HepG2 (cell line): ENCODE results near the gene CYSTM1. TPM values are rescaled to one million over a fixed set of nuclear protein-coding genes. Genes with fewer than 3 reads are reported as not detected.

Experiments used
- ATAC-seq: fragments of 200-7000 bp; cut with Tn5 transposase; 3 replicates; pipeline ENCODE4 v1.9.1; 2020; ENCODE audit warnings: mild to moderate bottlenecking, moderate library complexity
- BruUV-seq: library from RNA; stranded (reverse); fragments of 400-500 nt; replicated peaks from 2 replicates; lab custom pipeline; 2021; lab: Mats Ljungman, UMichigan
- CTCF ChIA-PET: fragments of 300-600 bp; formaldehyde crosslinking; extraction: SDS; loops from one replicate; lab custom pipeline; 2021; ENCODE audit warnings: low total read pairs, inconsistent platforms, low intra/inter-chr PET ratio; lab: Yijun Ruan, JAX
- POLR2A ChIA-PET: fragments of 350-600 bp; sonication (Branson Sonifier 250); formaldehyde crosslinking; loops from one replicate; lab custom pipeline; 2020; ENCODE audit warnings: antibody characterized with exemption, inconsistent platforms; lab: Yijun Ruan, JAX
- DNase-seq: peaks from one replicate; pipeline ENCODE4 v3.0.0-alpha.2; 2015; ENCODE audit warnings: low spot score
- FAIRE-seq: peaks from 3 replicates; lab custom pipeline; 2011; peaks lifted over from hg19 to GRCh38; lab: Jason Lieb, UNC
- H2AFZ ChIP-seq: one replicate; pipeline ENCODE4 v1.6.1; 2011; ENCODE audit warnings: low read length, inconsistent platforms
- H3K27ac ChIP-seq: fragments of 300-600 bp; 3 replicates; pipeline ENCODE4 v1.8.0; 2011; ENCODE audit warnings: mixed run types, mild to moderate bottlenecking, mixed read lengths, low read length, inconsistent platforms; ENCODE audit not compliant: insufficient read depth; ENCODE audit errors: extremely low read length
- H3K27me3 ChIP-seq, 2 experiments: fragments of 200-600 bp in 1 of 2; 2 replicates in 1 of 2; 3 replicates in 1 of 2; pipeline versions ENCODE4 v1.6.0 to v1.8.0; 2011; ENCODE audit warnings: low read length in 2 of 2, mild to moderate bottlenecking in 2 of 2, moderate library complexity in 2 of 2, inconsistent platforms in 1 of 2; ENCODE audit not compliant: insufficient read depth in 2 of 2, control insufficient read depth in 1 of 2
- H3K36me3 ChIP-seq, 2 experiments: fragments of 200-600 bp in 1 of 2; replicated peaks in 1 of 2; 2 replicates in 1 of 2; 3 replicates in 1 of 2; pipeline versions ENCODE4 v1.5.1 to v1.8.0; 2011; ENCODE audit warnings: low read length in 2 of 2, inconsistent platforms in 1 of 2; ENCODE audit not compliant: insufficient read depth in 2 of 2, control insufficient read depth in 1 of 2
- H3K4me1 ChIP-seq: 2 replicates; pipeline ENCODE4 v1.5.1; 2012; ENCODE audit warnings: low read length, inconsistent platforms; ENCODE audit not compliant: insufficient read depth
- H3K4me2 ChIP-seq: 2 replicates; pipeline ENCODE4 v1.6.0; 2011; ENCODE audit warnings: low read depth, low read length, inconsistent platforms
- H3K4me3 ChIP-seq, 3 experiments: fragments of 200-600 bp in 1 of 3; sonication (generic), shearing (Covaris generic) in 1 of 3; replicated peaks in 1 of 3; 2 replicates each; pipeline ENCODE4 v1.5.1; 2011 to 2016; ENCODE audit warnings: low read length in 3 of 3, inconsistent platforms in 2 of 3, low read depth in 2 of 3, mild to moderate bottlenecking in 2 of 3, control low read depth in 1 of 3, mixed read lengths in 1 of 3; ENCODE audit not compliant: insufficient read depth in 1 of 3
- H3K79me2 ChIP-seq: one replicate; pipeline ENCODE4 v1.6.1; 2011; ENCODE audit warnings: low read length, inconsistent platforms; ENCODE audit not compliant: insufficient read depth
- H3K9ac ChIP-seq: 2 replicates; pipeline ENCODE4 v1.6.0; 2011; ENCODE audit warnings: mild to moderate bottlenecking, low read depth, low read length, inconsistent platforms; ENCODE audit not compliant: insufficient read depth
- H3K9me3 ChIP-seq: 2 replicates; pipeline ENCODE4 v1.5.1; 2012; ENCODE audit warnings: mild to moderate bottlenecking, low read length
- H4K20me1 ChIP-seq: 2 replicates; pipeline ENCODE4 v1.6.0; 2011; ENCODE audit warnings: inconsistent platforms, mild to moderate bottlenecking, low read length, moderate library complexity; ENCODE audit not compliant: insufficient read depth
- HES4 ChIP-seq: sonication (generic); formaldehyde crosslinking; IDR thresholded peaks from 2 replicates; pipeline ENCODE4 v1.9.0; 2021; ENCODE audit warnings: mild to moderate bottlenecking, missing genetic modification reagents, borderline replicate concordance
- MTF1 ChIP-seq: sonication (generic); formaldehyde crosslinking; IDR thresholded peaks from 2 replicates; pipeline ENCODE4 v1.5.0; 2020; ENCODE audit warnings: missing genetic modification reagents
- RAD21 ChIP-seq: fragments of 450-650 bp; formaldehyde crosslinking; IDR thresholded peaks from 2 replicates; pipeline ENCODE4 v1.5.0; 2020; ENCODE audit warnings: mild to moderate bottlenecking
- TCF7 ChIP-seq: sonication (generic); IDR thresholded peaks from 2 replicates; pipeline ENCODE4 v1.6.1; 2016; ENCODE audit warnings: antibody characterized with exemption, low read depth
- U2AF2 ChIP-seq: fragments of 200-400 bp; formaldehyde crosslinking; IDR thresholded peaks from 2 replicates; pipeline ENCODE4 v1.6.1; 2017; ENCODE audit warnings: low read depth, mild to moderate bottlenecking, low read length
- ZNF430 ChIP-seq: sonication (generic); formaldehyde crosslinking; IDR thresholded peaks from 2 replicates; pipeline ENCODE4 v1.9.0; 2021; ENCODE audit warnings: mild to moderate bottlenecking, missing genetic modification reagents
- ZNF44 ChIP-seq: sonication (generic); formaldehyde crosslinking; IDR thresholded peaks from 2 replicates; pipeline ENCODE4 v1.5.1; 2020; ENCODE audit warnings: mild to moderate bottlenecking, missing genetic modification reagents
- WGBS: methylation state at CpG from one replicate; pipeline ENCODE4 v1.1.6; 2017; ENCODE audit warnings: low lambda C conversion rate; 5-methylcytosine and 5-hydroxymethylcytosine counted together
- in situ Hi-C: cut with HindIII; loops from 2 replicates; pipeline ENCODE4 v1.10.0; 2017; ENCODE audit warnings: low pct_unique_long_range_greater_than_20kb; ENCODE audit not compliant: extremely low pct_ligation_motif_present
- intact Hi-C: fragments of 100-400 bp; cut with micrococcal nuclease; formaldehyde crosslinking; loops from one replicate; pipeline ENCODE4 v1.10.0; 2022; ENCODE audit not compliant: unreplicated experiment
- polyA plus RNA-seq, 8 experiments: library from polyadenylated mRNA; depleted of rRNA in 3 of 8; stranded (reverse) in 7 of 8; unstranded in 1 of 8; fragments of >200 nt; fragmentation: Illumina TruSeq in 4 of 8; extraction: Trizol in 4 of 8; gene quantifications; 2 replicates each; pipeline versions ENCODE4 v1.2.1 to v1.2.3, GENCODE V29; 2011 to 2016; ENCODE audit warnings: low read depth in 4 of 8, missing spikeins in 1 of 8, mixed read lengths in 1 of 8; ENCODE audit not compliant: insufficient read depth in 1 of 8
- total RNA-seq, 5 experiments: library from RNA; depleted of rRNA; stranded (reverse); fragments of >200 nt; fragmentation: Illumina TruSeq; extraction: Trizol; gene quantifications; 2 replicates each; pipeline ENCODE4 v1.2.3, GENCODE V29; 2016; ENCODE audit warnings: low read depth in 1 of 5
- TF ChIP-seq, protein P1 (sequence below): sonication (generic); formaldehyde crosslinking; IDR thresholded peaks from 2 replicates; pipeline ENCODE4 v1.4.0; 2020; ENCODE audit warnings: mild to moderate bottlenecking, missing genetic modification reagents
- TF ChIP-seq, protein P2 (sequence below): IDR thresholded peaks from 2 replicates; pipeline ENCODE4 v1.6.1; 2016; ENCODE audit warnings: missing biosample characterization, missing genetic modification reagents, low read depth
- TF ChIP-seq, protein P3 (sequence below): conservative IDR thresholded peaks from 2 replicates; pipeline ENCODE4 v1.6.1; 2018; ENCODE audit warnings: missing genetic modification reagents
- TF ChIP-seq, protein P4 (sequence below): IDR thresholded peaks from 2 replicates; pipeline ENCODE4 v1.6.1; 2012; ENCODE audit warnings: low read depth, low read length, improper control_type of control experiment

Gene CYSTM1
- total and polyA plus RNA-seq, 2 of the 13 experiments (the other 11 are each of a cell fraction or from before 2014, with no cell fraction given) = 40.0 to 73.4 TPM

DNA sequence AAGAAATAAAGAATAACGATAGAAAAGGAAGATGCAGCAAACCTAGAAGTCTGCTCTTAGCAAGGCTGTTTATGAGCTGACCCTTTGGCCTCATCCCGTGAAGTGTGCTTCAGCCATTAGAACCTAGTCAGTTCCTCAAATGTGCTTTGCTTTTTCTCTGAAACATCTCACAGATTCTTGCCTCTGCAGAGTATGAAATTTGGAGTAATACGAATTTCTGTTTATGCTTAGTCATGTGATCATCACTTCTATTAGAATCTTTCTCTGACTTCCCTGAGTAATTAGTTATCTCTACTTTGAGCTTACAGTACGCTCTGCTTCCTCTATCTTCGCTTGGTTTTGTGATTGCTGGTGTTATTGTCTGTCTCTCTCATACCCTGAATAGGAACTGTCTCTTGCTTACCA is 11.3 kb downstream of the CYSTM1 start:
- H3K9ac ChIP-seq = no peak overlapping the region
- no peaks in the 10 kb centered on the region for H3K9me3 ChIP-seq
- intact Hi-C loops = no loop called here
- H3K4me3 ChIP-seq = no peak overlapping the region
- H2AFZ ChIP-seq = no peak overlapping the region
- H3K27me3 ChIP-seq = no peaks in the 10 kb centered on the region
- ChIA-PET CTCF (no interaction called here), POLR2A (no interaction called here)
- H4K20me1 ChIP-seq = no peaks in the 10 kb centered on the region
- DNase-seq (no peak), FAIRE-seq (no peak), ATAC-seq (no peak)
- in situ Hi-C loops = no loop called here
- no peak for TF ChIP-seq ZNF430
- 96% methylated on average over 5 of the region's 5 CpGs for WGBS
- no peak overlapping the region for H3K4me2 ChIP-seq
- no peak overlapping the region for H3K27ac ChIP-seq
- H3K4me1 ChIP-seq = peaks cover 37% of the 10 kb centered on the region
- peaks cover 30% of the 10 kb centered on the region for H3K79me2 ChIP-seq
- BruUV-seq = no TSS peak
- H3K36me3 ChIP-seq = no peaks in the 10 kb centered on the region

DNA sequence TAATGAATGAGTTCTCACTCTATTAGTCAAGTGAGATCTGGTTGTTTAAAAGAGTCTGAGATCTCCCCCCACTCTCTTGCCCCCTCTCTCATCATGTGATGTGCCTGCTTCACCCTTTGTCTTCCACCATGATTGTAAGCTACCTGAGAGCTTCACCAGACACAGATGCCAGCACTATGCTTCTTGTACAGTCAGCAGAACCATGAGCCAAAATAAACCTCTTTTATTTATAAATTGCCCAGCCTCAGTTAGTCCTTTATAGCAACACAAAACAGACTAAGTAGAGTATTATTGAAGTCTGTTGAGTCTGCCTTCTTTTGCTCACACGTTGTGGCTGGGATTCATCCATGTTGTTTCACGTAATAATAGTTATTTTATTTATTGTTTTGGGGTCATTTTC is 14.3 kb downstream of the CYSTM1 start:
- Histone ChIP-seq H3K27me3 (no peaks in the 10 kb centered on the region), H3K36me3 (peaks cover 0 to under 1% of the 10 kb centered on the region in 2 experiments; a peak in 1 of 5 replicates), H3K9me3 (no peaks in the 10 kb centered on the region), H3K4me2 (no peak overlapping the region), H4K20me1 (no peaks in the 10 kb centered on the region), H2AFZ (no peak overlapping the region), H3K4me3 (no peak overlapping the region), H3K27ac (no peak overlapping the region), H3K9ac (no peak overlapping the region), H3K79me2 (peaks cover 19% of the 10 kb centered on the region), H3K4me1 (peaks cover 47% of the 10 kb centered on the region)
- POLR2A ChIA-PET = no interaction called here
- DNase-seq (no peak), ATAC-seq (no peak), FAIRE-seq (no peak)
- in situ Hi-C loops = no loop called here
- CTCF ChIA-PET = no interaction called here
- 94% methylated on average over 2 of the region's 2 CpGs for WGBS
- intact Hi-C loops = no loop called here
- BruUV-seq = no TSS peak
- TF ChIP-seq, protein P1, sequence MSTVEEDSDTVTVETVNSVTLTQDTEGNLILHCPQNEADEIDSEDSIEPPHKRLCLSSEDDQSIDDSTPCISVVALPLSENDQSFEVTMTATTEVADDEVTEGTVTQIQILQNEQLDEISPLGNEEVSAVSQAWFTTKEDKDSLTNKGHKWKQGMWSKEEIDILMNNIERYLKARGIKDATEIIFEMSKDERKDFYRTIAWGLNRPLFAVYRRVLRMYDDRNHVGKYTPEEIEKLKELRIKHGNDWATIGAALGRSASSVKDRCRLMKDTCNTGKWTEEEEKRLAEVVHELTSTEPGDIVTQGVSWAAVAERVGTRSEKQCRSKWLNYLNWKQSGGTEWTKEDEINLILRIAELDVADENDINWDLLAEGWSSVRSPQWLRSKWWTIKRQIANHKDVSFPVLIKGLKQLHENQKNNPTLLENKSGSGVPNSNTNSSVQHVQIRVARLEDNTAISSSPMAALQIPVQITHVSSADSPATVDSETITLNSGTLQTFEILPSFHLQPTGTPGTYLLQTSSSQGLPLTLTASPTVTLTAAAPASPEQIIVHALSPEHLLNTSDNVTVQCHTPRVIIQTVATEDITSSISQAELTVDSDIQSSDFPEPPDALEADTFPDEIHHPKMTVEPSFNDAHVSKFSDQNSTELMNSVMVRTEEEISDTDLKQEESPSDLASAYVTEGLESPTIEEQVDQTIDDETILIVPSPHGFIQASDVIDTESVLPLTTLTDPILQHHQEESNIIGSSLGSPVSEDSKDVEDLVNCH (CRISPR knock-in tag) = no peak
- TF ChIP-seq U2AF2 (no peak), HES4 (CRISPR knock-in tag) (no peak), TCF7 (no peak), RAD21 (CRISPR knock-in tag) (no peak), MTF1 (CRISPR knock-in tag) (no peak), ZNF44 (CRISPR knock-in tag) (no peak)
- TF ChIP-seq, protein P2, sequence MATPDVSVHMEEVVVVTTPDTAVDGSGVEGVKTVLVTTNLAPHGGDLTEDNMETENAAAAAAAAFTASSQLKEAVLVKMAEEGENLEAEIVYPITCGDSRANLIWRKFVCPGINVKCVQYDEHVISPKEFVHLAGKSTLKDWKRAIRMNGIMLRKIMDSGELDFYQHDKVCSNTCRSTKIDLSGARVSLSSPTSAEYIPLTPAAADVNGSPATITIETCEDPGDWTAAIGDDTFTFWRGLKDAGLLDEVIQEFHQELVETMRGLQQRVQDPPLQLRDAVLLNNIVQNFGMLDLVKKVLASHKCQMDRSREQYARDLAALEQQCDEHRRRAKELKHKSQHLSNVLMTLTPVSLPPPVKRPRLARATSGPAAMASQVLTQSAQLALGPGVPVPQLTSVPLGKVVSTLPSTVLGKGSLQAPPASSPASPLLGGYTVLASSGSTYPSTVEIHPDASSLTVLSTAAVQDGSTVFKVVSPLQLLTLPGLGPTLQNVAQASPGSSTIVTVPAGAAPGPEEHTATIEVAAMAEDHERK (CRISPR knock-in tag) = no peak
- TF ChIP-seq, protein P3, sequence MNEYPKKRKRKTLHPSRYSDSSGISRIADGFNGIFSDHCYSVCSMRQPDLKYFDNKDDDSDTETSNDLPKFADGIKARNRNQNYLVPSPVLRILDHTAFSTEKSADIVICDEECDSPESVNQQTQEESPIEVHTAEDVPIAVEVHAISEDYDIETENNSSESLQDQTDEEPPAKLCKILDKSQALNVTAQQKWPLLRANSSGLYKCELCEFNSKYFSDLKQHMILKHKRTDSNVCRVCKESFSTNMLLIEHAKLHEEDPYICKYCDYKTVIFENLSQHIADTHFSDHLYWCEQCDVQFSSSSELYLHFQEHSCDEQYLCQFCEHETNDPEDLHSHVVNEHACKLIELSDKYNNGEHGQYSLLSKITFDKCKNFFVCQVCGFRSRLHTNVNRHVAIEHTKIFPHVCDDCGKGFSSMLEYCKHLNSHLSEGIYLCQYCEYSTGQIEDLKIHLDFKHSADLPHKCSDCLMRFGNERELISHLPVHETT (CRISPR knock-in tag) = no peak
- TF ChIP-seq, protein P4, sequence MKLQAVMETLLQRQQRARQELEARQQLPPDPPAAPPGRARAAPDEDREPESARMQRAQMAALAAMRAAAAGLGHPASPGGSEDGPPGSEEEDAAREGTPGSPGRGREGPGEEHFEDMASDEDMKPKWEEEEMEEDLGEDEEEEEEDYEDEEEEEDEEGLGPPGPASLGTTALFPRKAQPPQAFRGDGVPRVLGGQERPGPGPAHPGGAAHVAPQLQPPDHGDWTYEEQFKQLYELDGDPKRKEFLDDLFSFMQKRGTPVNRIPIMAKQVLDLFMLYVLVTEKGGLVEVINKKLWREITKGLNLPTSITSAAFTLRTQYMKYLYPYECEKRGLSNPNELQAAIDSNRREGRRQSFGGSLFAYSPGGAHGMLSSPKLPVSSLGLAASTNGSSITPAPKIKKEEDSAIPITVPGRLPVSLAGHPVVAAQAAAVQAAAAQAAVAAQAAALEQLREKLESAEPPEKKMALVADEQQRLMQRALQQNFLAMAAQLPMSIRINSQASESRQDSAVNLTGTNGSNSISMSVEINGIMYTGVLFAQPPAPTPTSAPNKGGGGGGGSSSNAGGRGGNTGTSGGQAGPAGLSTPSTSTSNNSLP = no peak
